Neutrophil (primary cell): Measurements from ENCODE around the gene C1QC.

ENCODE experiments used
- H3K27ac ChIP-seq: fragments of 200-600 bp; sonication (generic); 2 replicates; pipeline ENCODE4 v1.5.1; 2016; ENCODE audit warnings: mild to moderate bottlenecking, moderate library complexity
- H3K27me3 ChIP-seq: fragments of 200-600 bp; sonication (generic); 2 replicates; pipeline ENCODE4 v1.6.0; 2016; ENCODE audit warnings: mild to moderate bottlenecking
- H3K36me3 ChIP-seq: fragments of 200-600 bp; sonication (generic); 2 replicates; pipeline ENCODE4 v1.5.1; 2017
- H3K4me1 ChIP-seq, 2 experiments: fragments of 200-600 bp in 1 of 2; sonication (generic) in 1 of 2; 1 replicate in 1 of 2; 2 replicates in 1 of 2; pipeline versions ENCODE4 v1.5.1 to v1.6.1; 2013 to 2016; ENCODE audit warnings: low read depth in 1 of 2, low read length in 1 of 2, mild to moderate bottlenecking in 1 of 2, moderate library complexity in 1 of 2; ENCODE audit not compliant: control insufficient read depth in 1 of 2, insufficient read depth in 1 of 2
- H3K4me3 ChIP-seq, 2 experiments: fragments of 200-600 bp in 1 of 2; sonication (generic) in 1 of 2; 1 replicate in 1 of 2; 2 replicates in 1 of 2; pipeline ENCODE4 v1.5.1; 2013 to 2016; ENCODE audit warnings: low read depth in 1 of 2, low read length in 1 of 2, mild to moderate bottlenecking in 1 of 2, moderate library complexity in 1 of 2
- H3K9me3 ChIP-seq: fragments of 200-600 bp; sonication (generic); 2 replicates; pipeline ENCODE4 v1.5.1; 2016
- CTCF ChIP-seq: fragments of 200-600 bp; sonication (generic); IDR thresholded peaks from 2 replicates; pipeline ENCODE4 v1.5.1; 2016; ENCODE audit warnings: antibody characterized with exemption

Gene C1QC

GRCh38 chr1:22612671-22613571 is 30.5 kb upstream of the C1QC start:
- H3K4me3 ChIP-seq: no peak overlapping the region
- no peaks in the 10 kb centered on the region for H3K36me3 ChIP-seq
- no peak for TF ChIP-seq CTCF
- H3K27ac ChIP-seq: no peak overlapping the region
- H3K27me3 ChIP-seq: peaks cover 47% of the 10 kb centered on the region
- no peaks in the 10 kb centered on the region for H3K9me3 ChIP-seq
- H3K4me1 ChIP-seq: no peaks in the 10 kb centered on the region

- Histone ChIP-seq H3K4me1 (no peaks in the 10 kb centered on the region), H3K4me3 (no peak overlapping the region), H3K9me3 (no peaks in the 10 kb centered on the region), H3K27ac (no peak overlapping the region), H3K36me3 (no peaks in the 10 kb centered on the region), H3K27me3 (peaks cover 46% of the 10 kb centered on the region)
- TF ChIP-seq CTCF: no peak
Observed at GRCh38 chr1:22613572-22613918, 29.9 kb upstream of the C1QC start.

GRCh38 chr1:22613951-22614350 is 29.5 kb upstream of the C1QC start:
- no peak overlapping the region for H3K4me3 ChIP-seq
- peaks cover 46% of the 10 kb centered on the region for H3K27me3 ChIP-seq
- no peaks in the 10 kb centered on the region for H3K4me1 ChIP-seq
- no peaks in the 10 kb centered on the region for H3K36me3 ChIP-seq
- H3K9me3 ChIP-seq: no peaks in the 10 kb centered on the region
- no peak overlapping the region for H3K27ac ChIP-seq
- TF ChIP-seq CTCF: no peak

GRCh38 chr1:22615886-22616285 is 27.5 kb upstream of the C1QC start:
- no peak overlapping the region for H3K27ac ChIP-seq
- H3K36me3 ChIP-seq: no peaks in the 10 kb centered on the region
- peaks cover 0 to 3% of the 10 kb centered on the region in 2 experiments for H3K4me1 ChIP-seq
- peaks cover 51% of the 10 kb centered on the region for H3K27me3 ChIP-seq
- H3K9me3 ChIP-seq: no peaks in the 10 kb centered on the region
- H3K4me3 ChIP-seq: no peak overlapping the region
- TF ChIP-seq CTCF: no peak

GRCh38 chr1:22616571-22616970 is 26.9 kb upstream of the C1QC start:
- no peaks in the 10 kb centered on the region for H3K9me3 ChIP-seq
- H3K27me3 ChIP-seq: peaks cover 53% of the 10 kb centered on the region
- no peak overlapping the region for H3K27ac ChIP-seq
- no peaks in the 10 kb centered on the region for H3K36me3 ChIP-seq
- TF ChIP-seq CTCF: no peak
- H3K4me3 ChIP-seq: no peak overlapping the region
- peaks cover 0 to 3% of the 10 kb centered on the region in 2 experiments for H3K4me1 ChIP-seq
